Upper lobe of left lung (tissue), 4 donors: ENCODE results near the gene AHRR.

ENCODE experiments used
- CTCF ChIP-seq, 6 experiments: fragments of 450-650 bp in 4 of 6; fragments of 200-600 bp in 2 of 6; sonication (generic) in 2 of 6; IDR thresholded peaks; one replicate each; pipeline ENCODE4 v1.5.1; 2016 to 2019; ENCODE audit warnings: antibody characterized with exemption in 6 of 6
- EP300 ChIP-seq, 4 donors: sonication (generic); formaldehyde crosslinking; IDR thresholded peaks; one replicate each; pipeline ENCODE4 v1.5.1; 2017; ENCODE audit warnings: antibody characterized with exemption in 4 of 4, control low read depth in 2 of 4

GRCh38 chr5:474840-475661, 153.5 kb downstream of the AHRR start:
- TF ChIP-seq CTCF (IDR thresholded peaks at IDR 0.05) (no peak), EP300 (IDR thresholded peaks at IDR 0.05) (no peak)
